HepG2 (cell line): Measurements from ENCODE around the gene URGCP. TPM values are rescaled to one million over a fixed set of nuclear protein-coding genes. Genes with fewer than 3 reads are reported as not detected.

Experiments
- GABPB1 ChIP-seq: IDR thresholded peaks from 2 replicates; pipeline ENCODE4 v1.6.1; 2016; ENCODE audit warnings: mild to moderate bottlenecking, missing genetic modification reagents, moderate library complexity, missing compliant biosample characterization
- IRF9 ChIP-seq: sonication (generic); formaldehyde crosslinking; IDR thresholded peaks from 2 replicates; pipeline ENCODE4 v1.8.0; 2022; ENCODE audit warnings: missing genetic modification reagents, mild to moderate bottlenecking, borderline replicate concordance
- MEIS2 ChIP-seq: sonication (generic); formaldehyde crosslinking; IDR thresholded peaks from 2 replicates; pipeline ENCODE4 v1.9.0; 2021; ENCODE audit warnings: mild to moderate bottlenecking, missing genetic modification reagents
- MTA3 ChIP-seq: sonication (generic); formaldehyde crosslinking; IDR thresholded peaks from 2 replicates; pipeline ENCODE4 v1.4.0; 2020; ENCODE audit warnings: missing genetic modification reagents
- MYNN ChIP-seq: sonication (generic); formaldehyde crosslinking; IDR thresholded peaks from 2 replicates; pipeline ENCODE4 v1.4.0; 2020; ENCODE audit warnings: mild to moderate bottlenecking, low read depth, missing genetic modification reagents
- NR2F2 ChIP-seq: IDR thresholded peaks from 2 replicates; pipeline ENCODE4 v1.6.1; 2012; ENCODE audit warnings: low read depth, inconsistent platforms, borderline replicate concordance
- TBP ChIP-seq: sonication (generic); formaldehyde crosslinking; IDR thresholded peaks from 2 replicates; pipeline ENCODE4 v1.5.0; 2020; ENCODE audit warnings: missing genetic modification reagents
- TRIM22 ChIP-seq: fragments of 450-650 bp; IDR thresholded peaks from 2 replicates; pipeline ENCODE4 v1.6.1; 2017
- ZBTB42 ChIP-seq: sonication (generic); formaldehyde crosslinking; IDR thresholded peaks from 2 replicates; pipeline ENCODE4 v1.5.0; 2020; ENCODE audit warnings: mild to moderate bottlenecking, missing genetic modification reagents
- ZNF224 ChIP-seq: sonication (generic); formaldehyde crosslinking; IDR thresholded peaks from 2 replicates; pipeline ENCODE4 v1.5.0; 2020; ENCODE audit warnings: mild to moderate bottlenecking, missing genetic modification reagents
- ZNF75D ChIP-seq: sonication (generic); formaldehyde crosslinking; IDR thresholded peaks from 2 replicates; pipeline ENCODE4 v1.8.1; 2023; ENCODE audit warnings: missing genetic modification reagents, mild to moderate bottlenecking, borderline replicate concordance
- ZNF788 ChIP-seq: sonication (generic); formaldehyde crosslinking; IDR thresholded peaks from 2 replicates; pipeline ENCODE4 v1.5.0; 2020; ENCODE audit warnings: mild to moderate bottlenecking, missing genetic modification reagents, borderline replicate concordance
- ZNF83 ChIP-seq: sonication (generic); formaldehyde crosslinking; IDR thresholded peaks from 2 replicates; pipeline ENCODE4 v1.4.0; 2020; ENCODE audit warnings: missing genetic modification reagents, mild to moderate bottlenecking, borderline replicate concordance
- ZNF879 ChIP-seq: sonication (generic); formaldehyde crosslinking; IDR thresholded peaks from 2 replicates; pipeline ENCODE4 v1.8.1; 2023; ENCODE audit warnings: missing genetic modification reagents
- polyA plus RNA-seq, 8 experiments: library from polyadenylated mRNA; depleted of rRNA in 3 of 8; stranded (reverse) in 7 of 8; unstranded in 1 of 8; fragments of >200 nt; fragmentation: Illumina TruSeq in 4 of 8; extraction: Trizol in 4 of 8; gene quantifications; 2 replicates each; pipeline versions ENCODE4 v1.2.1 to v1.2.3, GENCODE V29; 2011 to 2016; ENCODE audit warnings: low read depth in 4 of 8, missing spikeins in 1 of 8, mixed read lengths in 1 of 8; ENCODE audit not compliant: insufficient read depth in 1 of 8
- total RNA-seq, 5 experiments: library from RNA; depleted of rRNA; stranded (reverse); fragments of >200 nt; fragmentation: Illumina TruSeq; extraction: Trizol; gene quantifications; 2 replicates each; pipeline ENCODE4 v1.2.3, GENCODE V29; 2016; ENCODE audit warnings: low read depth in 1 of 5
- TF ChIP-seq, protein P1 (sequence below): IDR thresholded peaks from 2 replicates; pipeline ENCODE4 v1.6.1; 2016; ENCODE audit warnings: missing biosample characterization, missing genetic modification reagents, low read depth
- TF ChIP-seq, protein P2 (sequence below): sonication (generic); formaldehyde crosslinking; IDR thresholded peaks from 2 replicates; pipeline ENCODE4 v1.4.0; 2020; ENCODE audit warnings: missing genetic modification reagents
- TF ChIP-seq, protein P3 (sequence below): sonication (generic); formaldehyde crosslinking; IDR thresholded peaks from 2 replicates; pipeline ENCODE4 v1.9.0; 2021; ENCODE audit warnings: mild to moderate bottlenecking, missing genetic modification reagents

The URGCP gene
- total and polyA plus RNA-seq, 2 of the 13 experiments (the other 11 are each of a cell fraction or from before 2014, with no cell fraction given), result 22.3 to 25.8 TPM

DNA sequence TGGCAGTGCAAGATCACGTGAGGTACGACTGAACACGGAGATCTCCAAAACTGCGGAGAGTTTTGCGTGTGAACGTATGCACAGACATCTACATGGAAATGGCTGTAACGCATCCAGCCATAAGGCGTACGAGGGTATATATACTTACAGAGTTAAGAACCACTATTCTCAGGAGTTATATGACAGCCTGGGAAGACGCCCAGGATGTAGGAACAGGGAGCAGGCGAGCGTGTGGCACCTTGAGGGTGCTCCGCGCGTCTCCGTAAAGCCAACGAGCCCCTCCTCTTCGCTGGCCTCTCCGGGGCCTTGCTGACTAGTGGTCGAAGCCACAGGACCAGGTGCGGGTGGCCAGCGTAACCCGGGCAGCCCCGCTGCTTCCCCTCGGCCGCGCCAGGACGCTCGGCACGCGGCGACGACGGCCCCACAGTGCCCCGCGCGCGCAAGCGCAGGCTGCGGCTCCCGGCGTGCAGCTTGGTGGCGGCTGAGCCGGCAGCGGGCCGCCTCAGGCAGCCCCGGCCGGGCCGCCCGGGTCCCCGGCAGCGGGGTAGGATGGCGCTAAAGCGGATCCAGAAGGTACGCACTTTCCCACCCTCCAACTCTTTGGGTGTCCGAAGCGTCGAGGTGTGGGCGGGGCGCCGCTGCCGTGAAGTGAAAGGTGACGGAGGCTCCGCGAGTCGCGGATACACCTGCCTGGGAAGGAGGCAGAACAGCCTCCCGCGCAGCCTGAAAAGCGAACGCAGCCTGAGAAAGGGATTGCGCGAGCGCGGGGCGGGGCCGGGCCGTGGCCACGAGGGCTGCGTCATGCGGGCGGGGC lies 19.8 kb upstream of the URGCP start, which contains the start of gene UBE2D4 (continued):
- TF ChIP-seq MTA3 (CRISPR knock-in tag) (no peak), IRF9 (CRISPR knock-in tag) (peak; percentile 92; the same call in 1 of the 2 replicates), ZNF75D (CRISPR knock-in tag) (no peak), NR2F2 (no peak), ZNF879 (CRISPR knock-in tag) (peak; percentile 84), ZNF788 (CRISPR knock-in tag) (peak; percentile 94), ZNF224 (CRISPR knock-in tag) (peak; percentile 96; the same call in 1 of the 2 replicates), GABPB1 (CRISPR knock-in tag) (peak; percentile 74; the same call in 1 of the 2 replicates), MYNN (CRISPR knock-in tag) (no peak), ZNF83 (CRISPR knock-in tag) (0 out of 2 replicates have a peak, but pooled peaks have one; percentile 70), TBP (CRISPR knock-in tag) (no peak), ZBTB42 (CRISPR knock-in tag) (no peak), TRIM22 (no peak), MEIS2 (peak; percentile 91)
- TF ChIP-seq, protein P1, sequence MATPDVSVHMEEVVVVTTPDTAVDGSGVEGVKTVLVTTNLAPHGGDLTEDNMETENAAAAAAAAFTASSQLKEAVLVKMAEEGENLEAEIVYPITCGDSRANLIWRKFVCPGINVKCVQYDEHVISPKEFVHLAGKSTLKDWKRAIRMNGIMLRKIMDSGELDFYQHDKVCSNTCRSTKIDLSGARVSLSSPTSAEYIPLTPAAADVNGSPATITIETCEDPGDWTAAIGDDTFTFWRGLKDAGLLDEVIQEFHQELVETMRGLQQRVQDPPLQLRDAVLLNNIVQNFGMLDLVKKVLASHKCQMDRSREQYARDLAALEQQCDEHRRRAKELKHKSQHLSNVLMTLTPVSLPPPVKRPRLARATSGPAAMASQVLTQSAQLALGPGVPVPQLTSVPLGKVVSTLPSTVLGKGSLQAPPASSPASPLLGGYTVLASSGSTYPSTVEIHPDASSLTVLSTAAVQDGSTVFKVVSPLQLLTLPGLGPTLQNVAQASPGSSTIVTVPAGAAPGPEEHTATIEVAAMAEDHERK (CRISPR knock-in tag), result peak; percentile 17; the same call in 1 of the 2 replicates
- TF ChIP-seq, protein P2, sequence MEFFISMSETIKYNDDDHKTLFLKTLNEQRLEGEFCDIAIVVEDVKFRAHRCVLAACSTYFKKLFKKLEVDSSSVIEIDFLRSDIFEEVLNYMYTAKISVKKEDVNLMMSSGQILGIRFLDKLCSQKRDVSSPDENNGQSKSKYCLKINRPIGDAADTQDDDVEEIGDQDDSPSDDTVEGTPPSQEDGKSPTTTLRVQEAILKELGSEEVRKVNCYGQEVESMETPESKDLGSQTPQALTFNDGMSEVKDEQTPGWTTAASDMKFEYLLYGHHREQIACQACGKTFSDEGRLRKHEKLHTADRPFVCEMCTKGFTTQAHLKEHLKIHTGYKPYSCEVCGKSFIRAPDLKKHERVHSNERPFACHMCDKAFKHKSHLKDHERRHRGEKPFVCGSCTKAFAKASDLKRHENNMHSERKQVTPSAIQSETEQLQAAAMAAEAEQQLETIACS (CRISPR knock-in tag), result peak; percentile 38; the same call in 1 of the 2 replicates
- TF ChIP-seq, protein P3, sequence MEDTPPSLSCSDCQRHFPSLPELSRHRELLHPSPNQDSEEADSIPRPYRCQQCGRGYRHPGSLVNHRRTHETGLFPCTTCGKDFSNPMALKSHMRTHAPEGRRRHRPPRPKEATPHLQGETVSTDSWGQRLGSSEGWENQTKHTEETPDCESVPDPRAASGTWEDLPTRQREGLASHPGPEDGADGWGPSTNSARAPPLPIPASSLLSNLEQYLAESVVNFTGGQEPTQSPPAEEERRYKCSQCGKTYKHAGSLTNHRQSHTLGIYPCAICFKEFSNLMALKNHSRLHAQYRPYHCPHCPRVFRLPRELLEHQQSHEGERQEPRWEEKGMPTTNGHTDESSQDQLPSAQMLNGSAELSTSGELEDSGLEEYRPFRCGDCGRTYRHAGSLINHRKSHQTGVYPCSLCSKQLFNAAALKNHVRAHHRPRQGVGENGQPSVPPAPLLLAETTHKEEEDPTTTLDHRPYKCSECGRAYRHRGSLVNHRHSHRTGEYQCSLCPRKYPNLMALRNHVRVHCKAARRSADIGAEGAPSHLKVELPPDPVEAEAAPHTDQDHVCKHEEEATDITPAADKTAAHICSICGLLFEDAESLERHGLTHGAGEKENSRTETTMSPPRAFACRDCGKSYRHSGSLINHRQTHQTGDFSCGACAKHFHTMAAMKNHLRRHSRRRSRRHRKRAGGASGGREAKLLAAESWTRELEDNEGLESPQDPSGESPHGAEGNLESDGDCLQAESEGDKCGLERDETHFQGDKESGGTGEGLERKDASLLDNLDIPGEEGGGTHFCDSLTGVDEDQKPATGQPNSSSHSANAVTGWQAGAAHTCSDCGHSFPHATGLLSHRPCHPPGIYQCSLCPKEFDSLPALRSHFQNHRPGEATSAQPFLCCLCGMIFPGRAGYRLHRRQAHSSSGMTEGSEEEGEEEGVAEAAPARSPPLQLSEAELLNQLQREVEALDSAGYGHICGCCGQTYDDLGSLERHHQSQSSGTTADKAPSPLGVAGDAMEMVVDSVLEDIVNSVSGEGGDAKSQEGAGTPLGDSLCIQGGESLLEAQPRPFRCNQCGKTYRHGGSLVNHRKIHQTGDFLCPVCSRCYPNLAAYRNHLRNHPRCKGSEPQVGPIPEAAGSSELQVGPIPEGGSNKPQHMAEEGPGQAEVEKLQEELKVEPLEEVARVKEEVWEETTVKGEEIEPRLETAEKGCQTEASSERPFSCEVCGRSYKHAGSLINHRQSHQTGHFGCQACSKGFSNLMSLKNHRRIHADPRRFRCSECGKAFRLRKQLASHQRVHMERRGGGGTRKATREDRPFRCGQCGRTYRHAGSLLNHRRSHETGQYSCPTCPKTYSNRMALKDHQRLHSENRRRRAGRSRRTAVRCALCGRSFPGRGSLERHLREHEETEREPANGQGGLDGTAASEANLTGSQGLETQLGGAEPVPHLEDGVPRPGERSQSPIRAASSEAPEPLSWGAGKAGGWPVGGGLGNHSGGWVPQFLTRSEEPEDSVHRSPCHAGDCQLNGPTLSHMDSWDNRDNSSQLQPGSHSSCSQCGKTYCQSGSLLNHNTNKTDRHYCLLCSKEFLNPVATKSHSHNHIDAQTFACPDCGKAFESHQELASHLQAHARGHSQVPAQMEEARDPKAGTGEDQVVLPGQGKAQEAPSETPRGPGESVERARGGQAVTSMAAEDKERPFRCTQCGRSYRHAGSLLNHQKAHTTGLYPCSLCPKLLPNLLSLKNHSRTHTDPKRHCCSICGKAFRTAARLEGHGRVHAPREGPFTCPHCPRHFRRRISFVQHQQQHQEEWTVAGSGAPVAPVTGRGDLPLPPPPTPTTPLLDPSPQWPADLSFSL (CRISPR knock-in tag), result no peak
